T-helper 1 cell treated with Interleukin-12 subunit alpha and Interleukin-12 subunit beta and Interleukin-4 antibody, amounts not matched to agents 30 ng/mL and 1 ng/mL, for 36 hours (primary cell): ENCODE results near the gene AADAT. TPM values are rescaled to one million over a fixed set of nuclear protein-coding genes. Genes with fewer than 3 reads are reported as not detected.

Experiments used
- intact Hi-C: fragments of 100-400 bp; cut with micrococcal nuclease; formaldehyde crosslinking; loops from one replicate; pipeline ENCODE4 v1.15.1; 2024
- total RNA-seq: library from RNA; stranded (reverse); gene quantifications from 2 replicates; pipeline ENCODE4 v1.2.3, GENCODE V29; 2022

The AADAT gene
- total RNA-seq, 1 donor from 2014 or later: not detected

DNA sequence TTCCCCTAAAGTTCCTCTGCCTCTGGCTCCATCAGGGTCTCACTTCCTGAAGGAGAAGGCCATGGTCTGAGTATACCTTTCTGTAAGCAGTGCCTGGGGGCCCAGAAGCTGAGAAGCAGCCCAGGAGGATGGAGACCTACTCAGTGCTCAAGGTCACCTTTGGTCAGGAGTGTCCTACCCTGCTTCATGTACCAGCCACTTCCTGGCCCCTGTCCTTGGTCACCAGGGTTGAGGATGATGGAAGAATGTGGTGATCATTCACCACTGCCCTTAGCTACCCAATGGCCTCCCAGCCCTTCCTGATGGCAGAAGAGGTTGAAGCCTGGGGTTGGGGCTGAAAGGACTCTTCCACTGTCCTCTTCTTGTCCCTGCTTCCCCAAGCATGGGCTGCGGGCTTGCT lies 54.5 kb downstream of the AADAT start:
- intact Hi-C loops: no loop called here

DNA sequence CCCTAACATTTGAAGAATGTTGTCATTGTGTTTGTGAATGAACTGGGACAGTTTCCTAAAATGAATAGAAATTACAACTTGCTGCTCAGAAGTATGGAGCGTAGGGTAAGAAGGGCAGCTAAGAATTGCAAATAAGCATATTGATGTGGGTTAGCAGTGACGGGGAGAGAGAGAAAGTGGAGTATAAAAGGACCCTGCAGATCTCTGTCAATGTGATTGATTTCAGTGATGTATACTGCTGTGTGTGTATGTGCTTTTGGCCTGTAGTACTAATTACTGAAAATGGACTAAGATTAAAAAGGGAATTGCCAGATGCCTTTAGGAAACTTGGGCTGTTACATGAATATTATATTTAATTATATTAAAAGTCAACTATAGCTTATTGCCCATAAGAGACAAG lies 55.8 kb downstream of the AADAT start:
- intact Hi-C loops: no loop called here

DNA sequence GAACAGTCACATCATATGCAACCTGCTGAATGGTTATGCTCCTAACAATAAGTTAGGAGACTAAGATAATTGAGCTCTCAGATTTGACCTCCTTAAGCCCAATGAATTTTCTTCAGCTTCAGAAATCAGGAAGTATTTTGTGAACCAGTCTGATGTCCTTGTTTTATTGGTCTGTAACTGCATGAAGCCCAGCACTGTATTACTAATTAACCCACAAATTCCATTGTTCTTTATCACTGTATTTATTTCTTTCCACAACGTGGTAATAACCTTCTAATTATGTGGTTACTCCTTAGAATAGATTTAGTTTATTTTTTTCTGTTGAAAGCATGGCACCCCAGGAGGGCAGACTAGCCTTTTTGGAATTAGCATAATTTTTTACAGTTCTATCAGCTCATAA lies 59.6 kb downstream of the AADAT start:
- intact Hi-C loops: no loop called here

DNA sequence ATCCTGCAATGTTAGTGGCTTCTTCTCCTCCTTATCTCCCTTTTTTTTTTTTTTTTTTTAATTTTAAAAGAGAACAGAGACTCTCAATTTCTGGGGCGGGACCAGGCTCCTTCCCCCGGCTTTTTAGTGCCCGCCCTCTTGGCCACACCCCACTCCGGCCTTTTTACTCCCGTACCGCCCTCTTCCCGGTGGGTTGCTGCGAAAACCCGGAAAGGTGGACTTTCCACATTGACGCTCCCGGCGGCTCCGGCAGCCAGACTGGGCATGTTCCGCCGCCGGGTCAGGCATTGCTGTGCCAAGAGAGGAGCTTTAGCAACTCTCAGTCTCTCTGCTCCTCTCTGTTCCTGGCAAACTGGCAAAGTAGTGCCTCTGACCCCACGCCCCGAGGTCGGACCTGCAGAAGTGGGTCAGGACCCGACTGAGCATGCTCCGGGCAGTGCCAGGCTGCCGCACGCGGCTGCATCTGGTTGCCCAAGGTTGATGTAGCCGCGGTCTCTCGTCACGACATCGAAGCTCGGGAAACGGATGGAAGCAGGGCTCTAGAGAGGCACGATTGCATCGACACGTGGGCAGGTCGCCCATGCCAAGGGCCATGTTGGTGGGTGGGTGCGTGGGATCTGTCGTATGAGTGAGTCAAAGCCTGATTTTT lies 62.5 kb downstream of the AADAT start:
- intact Hi-C loops: loop anchor here (1.0 to 5.0 kb wide), 5 partner anchors 41 to 1709 kb away; partner anchors contain the start of genes CLCN3 and DDX60

DNA sequence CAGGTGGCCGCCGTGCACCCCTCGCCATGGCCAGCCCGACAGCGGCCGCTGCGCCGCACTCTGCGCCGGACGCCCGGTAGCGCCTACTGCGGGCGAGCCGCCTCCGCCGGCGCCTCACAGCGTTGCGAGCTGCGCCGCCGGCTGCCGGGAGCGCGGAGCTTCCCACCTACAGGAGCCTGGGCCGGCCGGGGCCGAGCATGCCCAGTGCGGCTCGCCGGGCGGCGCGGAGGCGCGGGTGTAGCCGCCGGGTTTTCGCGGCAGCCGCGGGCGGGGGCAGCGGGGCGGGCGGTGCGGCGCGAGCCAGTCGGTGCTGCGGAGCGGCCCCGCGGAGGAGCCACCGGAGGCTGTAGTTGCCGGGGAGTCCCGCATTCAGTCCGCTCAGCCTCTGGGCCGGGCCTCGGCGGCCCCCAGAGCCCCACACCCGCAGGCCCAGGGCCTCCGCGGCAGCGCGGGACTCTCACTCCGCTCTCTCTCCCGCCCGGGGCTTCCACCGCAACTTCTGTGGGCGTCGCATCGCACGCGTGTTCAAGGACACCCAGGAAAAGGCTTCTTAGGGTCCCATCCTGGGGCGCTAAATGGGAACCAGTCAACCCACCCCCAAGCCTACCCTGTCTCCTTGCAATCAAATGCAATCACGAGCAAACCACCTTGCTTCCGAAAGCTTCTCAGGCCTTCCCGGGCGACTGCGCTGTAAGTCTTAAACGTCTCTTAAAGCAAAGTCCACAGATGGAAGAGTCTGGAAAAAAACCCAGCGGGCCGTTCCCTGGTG lies 63.3 kb downstream of the AADAT start, which contains the start of gene MFAP3L:
MFAP3L (minus strand) TSS at position 143 of the 769 bp plus-strand sequence. CDS start 20,518 bp downstream, outside the sequence.
- intact Hi-C loops: loop anchor here (1.0 to 5.0 kb wide), 9 partner anchors 40 to 1708 kb away; partner anchors contain the start of genes CBR4, CLCN3, DDX60 and NEK1

DNA sequence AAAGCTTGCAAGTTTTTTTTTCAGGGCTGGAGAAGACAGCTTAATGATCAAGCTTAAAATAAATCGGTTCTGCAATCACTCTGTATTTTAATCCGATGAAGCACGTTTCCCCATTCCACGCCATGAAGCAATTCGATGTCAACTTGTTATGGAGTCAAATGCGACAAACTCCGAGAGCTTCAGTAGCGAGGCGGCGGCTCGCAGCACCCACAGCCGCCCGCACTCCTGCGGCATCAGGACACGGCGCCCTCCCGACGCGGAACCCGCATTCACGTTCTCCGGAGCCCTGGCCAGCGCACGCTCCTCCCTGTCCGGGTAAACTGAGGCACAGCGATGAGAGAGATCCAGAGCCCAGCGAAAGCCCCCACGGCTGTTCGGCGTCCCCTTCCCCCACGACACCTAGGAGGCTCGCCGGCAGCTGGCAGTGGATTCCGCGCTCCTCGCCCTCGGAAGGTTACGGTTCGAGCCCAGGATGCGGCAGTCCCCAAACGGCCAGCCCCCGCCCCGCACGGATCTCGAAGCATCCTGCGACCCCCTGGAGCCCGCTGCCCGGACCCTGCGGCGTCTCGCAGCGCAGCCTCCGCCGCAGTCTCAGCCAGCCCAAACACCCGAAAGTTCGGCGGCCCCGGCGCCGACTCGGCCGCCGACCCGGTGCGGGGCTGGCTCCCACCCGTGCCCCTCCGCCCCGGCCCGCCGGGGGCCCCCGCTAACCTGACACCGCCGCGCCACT lies 64.1 kb downstream of the AADAT start:
- intact Hi-C loops: loop anchor here (1.0 to 5.0 kb wide), 9 partner anchors 21 to 1707 kb away; partner anchors contain the start of genes CBR4, DDX60 and NEK1

DNA sequence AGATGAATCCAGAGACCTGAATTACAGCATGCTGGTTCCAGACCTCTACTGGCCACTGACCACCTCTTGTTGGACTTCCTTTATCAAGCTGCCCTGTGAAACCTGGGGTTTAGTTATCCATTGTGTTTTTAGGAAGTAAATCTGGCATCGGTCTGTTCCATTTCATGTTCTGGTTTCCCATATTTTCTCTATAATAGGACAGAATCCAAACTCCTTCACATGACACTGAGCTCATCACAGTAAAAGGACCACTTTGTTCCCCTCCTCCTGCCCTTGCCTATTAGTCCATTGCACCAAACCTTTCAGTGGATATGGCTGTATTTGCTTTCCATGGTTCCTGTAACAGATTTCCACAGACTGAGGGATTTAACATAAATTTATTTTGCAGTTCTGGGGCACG lies 67.5 kb downstream of the AADAT start:
- intact Hi-C loops: no loop called here

DNA sequence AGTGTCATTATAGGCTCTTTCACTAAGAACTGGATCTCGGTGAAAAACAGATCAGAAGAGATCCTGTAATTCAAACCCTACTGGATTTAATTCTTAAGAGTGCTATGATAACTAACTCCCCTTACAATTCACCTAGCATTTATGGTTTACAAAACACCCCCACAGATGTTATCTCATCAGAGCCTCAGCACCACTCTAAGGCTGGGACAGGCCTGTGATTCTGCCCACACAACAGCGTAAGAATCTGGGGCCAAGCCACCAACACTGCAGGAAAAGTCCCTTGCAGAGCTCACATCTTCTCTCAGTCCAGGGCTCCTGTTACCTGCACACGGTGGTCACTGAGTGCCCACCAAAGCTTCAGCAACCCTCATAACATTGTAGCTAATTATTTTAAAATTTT lies 72.5 kb downstream of the AADAT start:
- intact Hi-C loops: no loop called here

DNA sequence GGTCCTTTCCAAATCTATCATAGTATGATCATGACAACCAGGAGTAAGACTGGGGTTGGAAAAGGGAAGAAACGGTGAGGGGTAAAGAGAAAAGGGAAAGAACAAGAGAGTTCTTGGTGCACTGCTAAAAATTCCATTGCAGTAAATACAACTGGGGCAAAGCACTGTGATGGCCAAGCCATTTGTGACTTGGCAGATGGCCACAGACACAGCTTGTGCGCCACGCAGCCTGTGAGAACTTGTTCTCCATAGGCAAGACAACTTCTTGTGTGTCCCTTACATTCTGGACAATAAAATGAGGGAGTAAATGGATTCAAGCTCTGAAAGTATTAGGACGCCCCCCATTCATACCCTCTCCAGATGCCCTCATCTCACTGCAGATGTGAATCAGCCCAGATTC lies 74.5 kb downstream of the AADAT start:
- intact Hi-C loops: no loop called here

DNA sequence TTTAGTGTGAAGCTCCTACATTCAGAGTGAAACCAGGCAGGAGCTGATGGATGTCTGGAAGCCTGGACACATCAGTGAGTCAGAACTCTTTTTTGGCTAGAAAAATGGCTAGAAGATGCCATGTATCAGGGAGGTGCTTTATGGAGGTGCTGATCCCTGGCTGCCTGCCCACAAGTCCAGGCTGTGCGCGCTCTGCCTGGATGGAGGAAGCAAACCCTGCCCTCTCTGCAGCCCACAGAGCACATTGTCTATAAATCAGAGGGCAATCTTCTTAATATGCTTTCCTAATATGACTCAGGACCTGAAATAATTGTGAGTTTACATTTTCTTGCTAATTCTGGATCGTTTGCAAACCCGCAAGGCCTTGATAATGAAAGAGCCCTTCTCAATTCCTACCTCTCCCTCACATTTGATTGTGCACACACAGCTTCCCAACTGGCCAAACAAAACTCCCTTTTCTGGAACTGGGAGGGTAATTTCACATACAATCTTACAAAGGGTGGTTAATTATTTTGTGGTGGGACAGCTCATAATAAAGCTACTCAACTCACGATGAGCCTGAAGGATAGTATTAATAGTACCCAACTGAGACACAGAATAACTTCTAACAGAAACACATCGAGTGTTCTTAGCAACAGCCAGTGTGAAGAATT lies 75.3 kb downstream of the AADAT start:
- intact Hi-C loops: no loop called here

DNA sequence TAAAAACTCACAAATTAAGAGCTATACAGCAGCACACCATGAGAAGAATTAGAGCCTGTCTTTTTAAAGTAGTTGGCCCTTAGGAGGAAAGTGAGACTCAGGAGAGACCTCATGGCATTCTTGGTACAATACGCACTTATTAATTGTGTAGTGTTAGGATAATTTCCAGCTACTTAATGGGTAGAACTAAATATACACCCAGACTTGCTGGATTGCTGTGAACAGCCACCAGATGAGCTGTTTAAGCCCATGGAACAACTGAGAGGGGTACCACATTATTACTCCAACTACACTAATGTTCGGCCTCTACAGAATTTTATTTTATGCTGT lies 77.2 kb downstream of the AADAT start:
- intact Hi-C loops: no loop called here

DNA sequence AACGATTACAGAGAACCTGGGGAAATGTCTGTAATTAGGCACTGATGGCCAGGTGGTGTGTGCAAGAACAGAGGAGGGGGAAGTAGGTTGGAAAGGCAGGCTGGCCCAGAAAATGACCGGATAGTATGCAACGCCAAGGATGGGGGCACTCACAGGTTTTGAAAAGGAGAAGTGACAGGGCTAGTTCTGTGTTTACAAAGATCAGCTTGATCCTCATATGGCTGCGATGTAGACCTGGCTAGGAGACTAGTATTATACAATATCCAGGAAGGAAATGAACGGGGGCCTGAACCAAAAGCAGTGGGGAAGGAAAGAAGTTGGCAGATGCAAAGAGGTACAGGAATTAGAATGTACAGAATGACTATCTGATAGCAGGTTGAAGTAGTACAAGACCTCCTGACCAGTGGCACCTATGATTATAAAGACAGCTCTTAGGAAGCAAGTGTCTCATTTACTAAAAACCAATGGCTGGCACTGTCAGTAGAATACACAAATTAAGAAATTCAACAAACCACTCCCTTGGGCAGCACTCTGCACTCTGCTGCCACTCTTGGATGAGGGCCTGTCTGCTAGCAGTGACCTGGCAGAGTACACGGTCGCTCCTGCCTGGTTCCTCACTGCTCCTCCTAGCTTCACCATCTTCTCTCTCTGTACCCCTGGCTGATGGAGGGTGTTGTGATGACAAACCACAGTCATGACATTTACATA lies 77.7 kb downstream of the AADAT start:
- intact Hi-C loops: no loop called here

Other genes with a start within 250 kb of the AADAT start
- 0.27 and 0.32 TPM in 2 replicates for gene MFAP3L, start 63.6 kb downstream of the AADAT start, total RNA-seq